NB4 (cell line): ENCODE measurements around the gene BARX2.
A peak's percentile ranks its signal among the peaks of the same experiment; 100 is the strongest.

Experiments used
- DNase-seq: peaks from one replicate; pipeline ENCODE4 v3.0.0; 2010; ENCODE audit warnings: low read depth
- H3K4me3 ChIP-seq: one replicate; pipeline ENCODE4 v1.5.1; 2011; ENCODE audit warnings: mild to moderate bottlenecking, low read depth, low read length, moderate library complexity
- MYC ChIP-seq: IDR thresholded peaks from 2 replicates; pipeline ENCODE4 v1.6.1; 2011; ENCODE audit warnings: low read depth, low read length
- POLR2A ChIP-seq: IDR thresholded peaks from 2 replicates; pipeline ENCODE4 v1.6.1; 2011; ENCODE audit warnings: mild to moderate bottlenecking; ENCODE audit not compliant: insufficient read length; ENCODE audit errors: extremely low read depth
- TF ChIP-seq, protein P1 (sequence below): IDR thresholded peaks from one replicate; pipeline ENCODE4 v1.5.1; 2012; ENCODE audit warnings: low read depth, low read length
- TF ChIP-seq, protein P2 (sequence below): IDR thresholded peaks from 2 replicates; pipeline ENCODE4 v1.6.1; 2011; ENCODE audit warnings: low read depth, low read length

BARX2 gene

DNA sequence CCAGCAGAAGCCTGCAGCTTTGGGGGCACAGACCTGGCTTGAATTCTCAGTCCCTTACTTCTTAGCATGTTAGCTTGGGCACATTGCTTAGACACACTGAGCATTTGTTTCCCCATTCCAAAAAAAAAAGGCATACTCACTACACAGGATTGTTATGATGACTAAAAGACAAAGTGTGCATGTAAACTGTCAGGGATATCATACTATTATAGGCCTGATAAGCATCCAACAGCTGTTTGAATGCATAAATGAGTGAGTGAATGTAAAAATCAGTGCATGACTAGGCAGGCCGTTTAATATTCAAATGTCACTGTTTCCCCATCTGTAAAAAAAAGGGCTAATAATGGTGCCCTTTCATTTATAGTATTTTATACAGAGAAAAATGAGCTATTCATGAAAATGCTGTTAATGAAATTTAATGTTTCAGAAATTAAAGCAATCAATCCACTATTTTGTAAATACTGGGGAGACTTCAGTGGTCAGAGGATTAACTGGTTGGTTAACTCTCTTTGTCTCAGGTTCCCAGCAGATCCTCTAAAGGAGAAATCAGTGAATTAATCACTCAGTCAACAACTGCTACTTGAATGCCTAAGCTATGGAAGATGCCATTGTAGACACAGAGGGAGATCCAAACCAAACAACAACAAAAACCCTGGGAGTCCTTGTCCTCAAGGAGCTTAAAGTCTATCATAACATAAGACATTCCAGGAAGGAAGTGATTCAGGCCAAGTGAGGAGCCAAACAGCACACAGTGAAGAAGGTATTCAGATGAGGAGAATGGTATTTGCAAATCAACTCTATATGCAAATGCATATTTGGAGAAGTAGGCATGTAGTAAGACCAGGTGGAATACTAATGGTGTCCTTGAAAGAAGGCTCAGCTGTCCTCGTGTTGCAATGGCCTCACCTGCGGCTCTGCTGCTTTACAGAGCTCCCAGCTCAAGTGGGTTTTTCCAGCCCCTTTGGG, 26.8 kb downstream of the BARX2 start:
- TF ChIP-seq, protein P1, sequence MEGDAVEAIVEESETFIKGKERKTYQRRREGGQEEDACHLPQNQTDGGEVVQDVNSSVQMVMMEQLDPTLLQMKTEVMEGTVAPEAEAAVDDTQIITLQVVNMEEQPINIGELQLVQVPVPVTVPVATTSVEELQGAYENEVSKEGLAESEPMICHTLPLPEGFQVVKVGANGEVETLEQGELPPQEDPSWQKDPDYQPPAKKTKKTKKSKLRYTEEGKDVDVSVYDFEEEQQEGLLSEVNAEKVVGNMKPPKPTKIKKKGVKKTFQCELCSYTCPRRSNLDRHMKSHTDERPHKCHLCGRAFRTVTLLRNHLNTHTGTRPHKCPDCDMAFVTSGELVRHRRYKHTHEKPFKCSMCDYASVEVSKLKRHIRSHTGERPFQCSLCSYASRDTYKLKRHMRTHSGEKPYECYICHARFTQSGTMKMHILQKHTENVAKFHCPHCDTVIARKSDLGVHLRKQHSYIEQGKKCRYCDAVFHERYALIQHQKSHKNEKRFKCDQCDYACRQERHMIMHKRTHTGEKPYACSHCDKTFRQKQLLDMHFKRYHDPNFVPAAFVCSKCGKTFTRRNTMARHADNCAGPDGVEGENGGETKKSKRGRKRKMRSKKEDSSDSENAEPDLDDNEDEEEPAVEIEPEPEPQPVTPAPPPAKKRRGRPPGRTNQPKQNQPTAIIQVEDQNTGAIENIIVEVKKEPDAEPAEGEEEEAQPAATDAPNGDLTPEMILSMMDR = no peak
- TF ChIP-seq MYC (no peak), POLR2A (no peak)
- TF ChIP-seq, protein P2, sequence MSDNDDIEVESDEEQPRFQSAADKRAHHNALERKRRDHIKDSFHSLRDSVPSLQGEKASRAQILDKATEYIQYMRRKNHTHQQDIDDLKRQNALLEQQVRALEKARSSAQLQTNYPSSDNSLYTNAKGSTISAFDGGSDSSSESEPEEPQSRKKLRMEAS = no peak
- no peak for DNase-seq
- H3K4me3 ChIP-seq = no peak overlapping the region

DNA sequence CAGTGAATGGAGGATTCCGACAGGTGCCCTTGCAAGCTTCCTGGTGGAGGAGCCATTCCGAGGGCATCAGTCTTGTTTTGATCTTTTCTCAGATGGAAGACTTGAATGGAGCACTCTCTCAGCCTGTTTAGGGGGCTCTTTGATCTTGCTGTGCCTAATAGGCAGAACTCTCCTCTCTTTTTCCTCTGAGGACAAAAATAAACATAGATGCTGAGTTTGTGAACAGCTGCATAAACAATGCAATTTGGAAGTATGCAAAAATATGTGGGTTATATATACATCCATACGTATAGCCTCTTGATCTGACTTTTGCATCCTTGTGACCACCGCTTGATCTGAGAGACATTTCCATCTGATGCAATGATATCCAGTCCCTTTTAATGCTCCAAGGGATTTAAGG, 29.1 kb downstream of the BARX2 start:
- H3K4me3 ChIP-seq = no peak overlapping the region
- no peak for DNase-seq
- TF ChIP-seq, protein P1 = no peak
- TF ChIP-seq POLR2A = no peak
- no peak for TF ChIP-seq MYC
- TF ChIP-seq, protein P2 = no peak

DNA sequence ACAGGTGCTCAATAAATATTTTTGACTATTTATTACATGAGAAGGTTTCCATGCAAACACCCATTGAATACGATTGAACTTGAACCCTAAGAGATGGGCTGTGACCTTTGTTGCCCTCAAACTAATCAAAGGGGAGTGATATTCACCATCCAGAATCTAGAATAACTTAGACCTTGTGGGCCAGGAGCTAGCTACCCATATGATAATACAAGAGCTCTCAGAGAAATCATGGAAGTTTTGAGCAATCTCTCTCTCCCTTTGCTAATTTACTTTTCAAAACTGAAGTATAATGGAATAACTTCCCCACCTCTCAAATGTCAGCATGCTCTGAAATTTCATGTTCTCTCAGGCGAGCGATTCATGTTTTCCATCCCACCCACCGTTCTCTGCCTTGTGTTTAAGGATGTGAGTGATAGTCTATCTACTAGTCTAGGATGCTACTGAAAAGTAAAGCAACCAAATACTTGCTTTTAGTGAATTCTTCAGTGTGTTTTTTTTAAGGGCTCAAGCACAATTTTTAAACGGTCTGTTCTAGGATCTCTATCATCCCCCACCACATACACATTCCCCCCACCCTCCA, 33.3 kb downstream of the BARX2 start:
- no peak for DNase-seq
- no peak overlapping the region for H3K4me3 ChIP-seq
- TF ChIP-seq, protein P2 = no peak
- TF ChIP-seq POLR2A (no peak), MYC (no peak)
- TF ChIP-seq, protein P1 = no peak

DNA sequence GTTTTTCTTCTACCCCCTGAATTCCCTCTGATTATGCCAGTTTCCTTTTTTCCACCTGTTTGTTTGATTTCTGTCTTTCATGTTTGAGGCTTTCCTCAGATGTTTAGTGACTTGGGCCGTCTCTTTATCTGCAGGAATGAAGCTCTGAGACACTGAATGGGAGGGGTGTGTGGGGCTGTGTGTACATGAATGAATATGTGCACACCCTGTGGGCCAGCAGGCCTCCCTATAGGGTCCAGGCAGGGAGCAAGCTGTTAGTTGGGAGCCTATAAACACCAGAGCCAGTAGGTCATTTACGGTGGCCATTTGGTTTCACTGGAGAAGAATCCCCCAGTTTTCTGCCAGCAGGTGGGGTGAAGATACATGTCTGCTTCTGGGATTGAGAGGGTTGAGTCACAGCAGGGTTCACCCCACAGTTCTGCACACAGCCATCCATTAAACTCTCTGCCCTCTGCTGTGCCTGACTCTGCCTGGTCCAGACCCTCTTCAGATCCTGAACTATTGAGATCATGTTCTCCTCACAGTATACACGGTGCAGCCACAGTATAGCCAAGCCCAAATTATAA, 34.8 kb downstream of the BARX2 start:
- DNase-seq = peak; percentile 7
- no peak for TF ChIP-seq POLR2A
- TF ChIP-seq, protein P1 = no peak
- TF ChIP-seq, protein P2 = no peak
- no peak overlapping the region for H3K4me3 ChIP-seq

DNA sequence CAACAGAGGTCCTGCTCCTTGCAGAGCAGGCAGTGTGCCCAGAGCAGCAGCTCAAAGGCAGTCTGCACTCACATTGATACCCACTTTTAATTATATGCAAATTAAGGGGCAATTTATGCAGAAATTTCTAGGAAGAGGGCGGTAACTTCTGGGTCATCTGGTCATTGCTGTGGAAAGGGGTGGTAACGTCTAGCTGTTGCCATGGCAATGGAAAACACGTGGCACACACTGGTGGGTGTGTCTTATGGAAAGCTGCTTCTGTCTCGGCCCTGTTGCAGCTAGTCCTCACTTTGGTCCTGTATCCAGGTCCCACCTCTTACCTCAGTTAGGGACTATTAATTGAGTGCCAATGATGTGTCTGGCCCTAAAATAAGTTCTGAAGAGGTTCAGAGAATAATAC, 36.8 kb downstream of the BARX2 start:
- TF ChIP-seq, protein P2 = peak; percentile 35; the same call in 1 of the 2 replicates
- no peak for TF ChIP-seq POLR2A
- no peak for DNase-seq
- H3K4me3 ChIP-seq = no peak overlapping the region
